IPS-20b (cell line): ENCODE results near the gene SORT1.

ENCODE experiments used
- H3K27ac ChIP-seq: one replicate; pipeline ENCODE4 v1.5.1; 2013; ENCODE audit warnings: low read length
- H3K27me3 ChIP-seq: 2 replicates; pipeline ENCODE4 v1.6.1; 2013; ENCODE audit warnings: mild to moderate bottlenecking, low read length, inconsistent platforms; ENCODE audit not compliant: insufficient read depth
- H3K36me3 ChIP-seq: 2 replicates; pipeline ENCODE4 v1.6.1; 2013; ENCODE audit warnings: low read depth, mild to moderate bottlenecking, inconsistent platforms, low read length, moderate library complexity; ENCODE audit not compliant: insufficient read depth
- H3K4me1 ChIP-seq: 2 replicates; pipeline ENCODE4 v1.6.1; 2013; ENCODE audit warnings: mild to moderate bottlenecking, control low read depth, inconsistent platforms, low read length, moderate library complexity; ENCODE audit not compliant: insufficient read depth
- H3K4me3 ChIP-seq: 2 replicates; pipeline ENCODE4 v1.5.1; 2013; ENCODE audit warnings: mild to moderate bottlenecking, low read length, inconsistent platforms
- H3K9ac ChIP-seq: 2 replicates; pipeline ENCODE4 v1.6.1; 2013; ENCODE audit warnings: low read depth, mild to moderate bottlenecking, inconsistent platforms, low read length, moderate library complexity
- H3K9me3 ChIP-seq: 2 replicates; pipeline ENCODE4 v1.6.1; 2013; ENCODE audit warnings: mild to moderate bottlenecking, low read depth, low read length, inconsistent platforms; ENCODE audit not compliant: insufficient read depth

Gene SORT1

GRCh38 chr1:109356505-109356904 lies 41.2 kb downstream of the SORT1 start:
- no peak overlapping the region for H3K27ac ChIP-seq
- H3K36me3 ChIP-seq, result peaks cover 17% of the 10 kb centered on the region

GRCh38 chr1:109354929-109355328 lies 42.8 kb downstream of the SORT1 start:
- H3K4me3 ChIP-seq, result no peak overlapping the region
- peaks cover 2% of the 10 kb centered on the region; the same call in 1 of the 2 replicates for H3K4me1 ChIP-seq
- H3K9me3 ChIP-seq, result no peaks in the 10 kb centered on the region
- H3K27ac ChIP-seq, result no peak overlapping the region
- H3K9ac ChIP-seq, result no peak overlapping the region
- no peaks in the 10 kb centered on the region for H3K27me3 ChIP-seq
- H3K36me3 ChIP-seq, result peaks cover 33% of the 10 kb centered on the region

More at GRCh38 chr1:109356505-109356904, 41.2 kb downstream of the SORT1 start:
- H3K4me3 ChIP-seq, result no peak overlapping the region
- no peak overlapping the region for H3K9ac ChIP-seq
- no peaks in the 10 kb centered on the region for H3K9me3 ChIP-seq
- peaks cover 9% of the 10 kb centered on the region; the same call in 1 of the 2 replicates for H3K4me1 ChIP-seq
- H3K27me3 ChIP-seq, result no peaks in the 10 kb centered on the region

- Histone ChIP-seq H3K27ac (no peak overlapping the region), H3K4me1 (peaks cover 2% of the 10 kb centered on the region; the same call in 1 of the 2 replicates), H3K36me3 (peaks cover 63% of the 10 kb centered on the region), H3K27me3 (no peaks in the 10 kb centered on the region), H3K9ac (no peak overlapping the region), H3K9me3 (no peaks in the 10 kb centered on the region), H3K4me3 (no peak overlapping the region)
Observed at GRCh38 chr1:109351457-109351856, 46.3 kb downstream of the SORT1 start.

GRCh38 chr1:109350655-109351054 lies 47.1 kb downstream of the SORT1 start:
- Histone ChIP-seq H3K27me3 (no peaks in the 10 kb centered on the region), H3K4me3 (no peak overlapping the region), H3K9ac (no peak overlapping the region), H3K9me3 (no peaks in the 10 kb centered on the region), H3K4me1 (peaks cover 2% of the 10 kb centered on the region; the same call in 1 of the 2 replicates), H3K27ac (no peak overlapping the region), H3K36me3 (peaks cover 65% of the 10 kb centered on the region)

GRCh38 chr1:109350182-109350581 lies 47.5 kb downstream of the SORT1 start:
- Histone ChIP-seq H3K4me3 (no peak overlapping the region), H3K36me3 (peaks cover 69% of the 10 kb centered on the region), H3K27ac (no peak overlapping the region), H3K4me1 (peaks cover 1% of the 10 kb centered on the region; the same call in 1 of the 2 replicates), H3K27me3 (no peaks in the 10 kb centered on the region), H3K9ac (no peak overlapping the region), H3K9me3 (no peaks in the 10 kb centered on the region)

GRCh38 chr1:109347511-109347910 lies 50.2 kb downstream of the SORT1 start:
- Histone ChIP-seq H3K9me3 (no peaks in the 10 kb centered on the region), H3K27me3 (no peaks in the 10 kb centered on the region), H3K27ac (no peak overlapping the region), H3K36me3 (peaks cover 86% of the 10 kb centered on the region), H3K9ac (no peak overlapping the region), H3K4me3 (no peak overlapping the region), H3K4me1 (no peaks in the 10 kb centered on the region)

- H3K4me3 ChIP-seq, result no peak overlapping the region
- no peak overlapping the region for H3K9ac ChIP-seq
- no peaks in the 10 kb centered on the region for H3K9me3 ChIP-seq
- no peaks in the 10 kb centered on the region for H3K27me3 ChIP-seq
- H3K27ac ChIP-seq, result no peak overlapping the region
- no peaks in the 10 kb centered on the region for H3K4me1 ChIP-seq
- H3K36me3 ChIP-seq, result peaks cover 81% of the 10 kb centered on the region
Observed at GRCh38 chr1:109341944-109342930, 55.5 kb downstream of the SORT1 start.

GRCh38 chr1:109338608-109339007 lies 59.1 kb downstream of the SORT1 start:
- H3K9ac ChIP-seq, result no peak overlapping the region
- no peaks in the 10 kb centered on the region for H3K9me3 ChIP-seq
- no peaks in the 10 kb centered on the region for H3K4me1 ChIP-seq
- H3K4me3 ChIP-seq, result no peak overlapping the region
- H3K27ac ChIP-seq, result no peak overlapping the region
- no peaks in the 10 kb centered on the region for H3K27me3 ChIP-seq
- peaks cover 91% of the 10 kb centered on the region for H3K36me3 ChIP-seq

GRCh38 chr1:109338091-109338490 lies 59.6 kb downstream of the SORT1 start:
- H3K9me3 ChIP-seq, result peaks cover 4% of the 10 kb centered on the region; the same call in 1 of the 2 replicates
- no peak overlapping the region for H3K4me3 ChIP-seq
- H3K9ac ChIP-seq, result no peak overlapping the region
- no peaks in the 10 kb centered on the region for H3K4me1 ChIP-seq
- H3K27ac ChIP-seq, result no peak overlapping the region
- H3K36me3 ChIP-seq, result peaks cover 91% of the 10 kb centered on the region
- H3K27me3 ChIP-seq, result no peaks in the 10 kb centered on the region

- no peak overlapping the region for H3K4me3 ChIP-seq
- H3K36me3 ChIP-seq, result peaks cover 88% of the 10 kb centered on the region
- H3K27me3 ChIP-seq, result no peaks in the 10 kb centered on the region
- peaks cover 10% of the 10 kb centered on the region; the same call in 1 of the 2 replicates for H3K9me3 ChIP-seq
- H3K4me1 ChIP-seq, result no peaks in the 10 kb centered on the region
- H3K9ac ChIP-seq, result no peak overlapping the region
- no peak overlapping the region for H3K27ac ChIP-seq
Observed at GRCh38 chr1:109335091-109335490, 62.6 kb downstream of the SORT1 start.

- Histone ChIP-seq H3K27me3 (no peaks in the 10 kb centered on the region), H3K9ac (no peak overlapping the region), H3K36me3 (peaks cover 75% of the 10 kb centered on the region), H3K4me3 (no peak overlapping the region), H3K4me1 (no peaks in the 10 kb centered on the region), H3K27ac (no peak overlapping the region), H3K9me3 (peaks cover 10% of the 10 kb centered on the region; the same call in 1 of the 2 replicates)
Observed at GRCh38 chr1:109331113-109331512, 66.6 kb downstream of the SORT1 start.

GRCh38 chr1:109327285-109327684 lies 70.4 kb downstream of the SORT1 start:
- Histone ChIP-seq H3K36me3 (peaks cover 63% of the 10 kb centered on the region), H3K4me3 (no peak overlapping the region), H3K4me1 (no peaks in the 10 kb centered on the region), H3K27me3 (no peaks in the 10 kb centered on the region), H3K27ac (no peak overlapping the region), H3K9ac (no peak overlapping the region), H3K9me3 (peaks cover 3% of the 10 kb centered on the region; the same call in 1 of the 2 replicates)
